Stimulated activated CD4-positive, alpha-beta T cell treated with anti-CD3 and anti-CD28 coated beads, Interleukin-2, amount 100 ng/mL, for 24 hours (primary cell): ENCODE measurements around the gene BLTP3A.
"Not testable (repeated sequence)": the region's sequence is repeated elsewhere in the genome, so short reads cannot be mapped to it uniquely, and the experiment has no call there.

Source experiments
- DNase-seq, 2 donors: peaks; one replicate each; pipeline ENCODE4 v3.0.0-alpha.2; 2020

The BLTP3A gene

DNA sequence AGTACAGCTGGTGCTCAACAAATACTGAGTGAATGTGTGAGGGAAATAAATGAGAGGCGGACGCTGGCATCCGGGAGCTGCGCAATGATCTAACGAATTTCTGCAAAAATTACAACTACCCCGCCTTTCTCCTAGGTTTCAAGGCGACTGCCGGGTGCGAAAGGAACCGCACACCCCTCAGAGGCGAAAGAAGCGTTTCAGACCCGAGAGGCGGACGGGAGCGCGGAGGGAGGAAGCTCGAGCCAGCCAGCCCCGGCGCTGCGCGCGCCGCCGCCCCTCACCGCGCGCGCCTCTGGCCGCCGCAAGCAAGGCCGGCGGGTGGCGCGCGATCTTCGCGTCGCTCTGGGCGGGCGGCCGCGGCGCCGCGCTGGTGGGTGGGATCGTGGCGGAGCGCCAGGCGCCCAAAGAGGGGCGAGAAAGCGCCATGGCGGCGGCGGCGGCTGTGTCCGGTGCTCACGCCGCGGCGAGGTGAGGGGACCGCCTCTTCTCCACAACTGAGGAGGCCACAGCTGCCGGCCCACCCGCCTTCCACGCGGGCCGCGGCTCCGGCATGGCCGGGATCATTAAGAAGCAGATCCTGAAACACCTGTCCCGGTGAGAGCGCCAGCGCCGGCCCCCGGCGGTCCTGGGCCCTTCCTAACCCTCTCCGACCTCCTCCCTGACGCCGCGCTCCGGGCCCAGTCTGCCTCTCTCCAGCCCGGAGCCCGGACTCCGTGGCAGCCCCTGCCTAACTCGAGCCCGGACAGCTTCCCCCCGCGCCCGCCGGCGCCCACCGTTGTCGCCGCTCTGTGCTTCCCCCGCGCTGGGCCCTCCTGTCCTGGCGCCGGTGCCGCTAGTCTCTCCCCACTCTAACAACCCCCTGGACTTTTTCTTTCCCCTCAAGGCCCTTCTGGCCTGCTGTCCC is at the start of gene BLTP3A:
Gene BLTP3A, plus strand, starts transcription at position 383 of the 904 bp plus-strand sequence. Its CDS starts 168 bp downstream, at position 551.
- peak; percentile 75 to 79 for DNase-seq

- DNase-seq, result no peak
Measured at GRCh38 chr6:34742094-34742493, 49.8 kb upstream of the BLTP3A start.

DNA sequence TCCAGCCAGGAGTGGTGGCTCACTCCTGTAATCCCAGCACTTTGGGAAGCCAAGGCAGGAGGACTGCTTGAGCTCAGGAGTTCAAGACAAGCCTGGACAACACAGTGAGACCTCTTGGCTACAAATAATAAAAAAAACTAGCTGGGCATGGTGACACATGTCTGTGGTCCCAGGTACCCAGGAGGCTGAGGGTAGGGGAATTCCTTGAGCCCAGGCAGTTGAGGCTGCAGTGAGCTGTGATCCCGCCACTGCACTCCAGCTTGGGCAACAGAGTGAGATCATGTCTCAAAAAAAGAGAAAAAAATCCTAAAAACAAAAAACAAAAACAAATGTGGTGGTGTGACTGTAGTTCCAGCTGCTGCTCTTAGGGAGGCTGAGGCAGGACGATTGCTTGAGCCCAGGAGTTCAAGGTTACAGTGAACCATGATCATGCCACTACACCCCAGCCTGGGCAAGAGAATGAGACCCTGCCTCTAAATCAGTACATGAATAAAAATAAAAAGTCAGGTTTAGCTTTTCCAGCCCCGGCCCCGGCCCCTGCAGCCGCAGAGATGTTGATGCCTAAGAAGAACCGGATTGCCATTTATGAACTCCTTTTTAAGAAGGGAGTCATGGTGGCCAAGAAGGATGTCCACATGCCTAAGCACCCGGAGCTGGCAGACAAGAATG is 48.1 kb upstream of the BLTP3A start:
- no peak for DNase-seq

GRCh38 chr6:34744294-34744647 is 47.6 kb upstream of the BLTP3A start:
- not testable (repeated sequence) for DNase-seq

GRCh38 chr6:34745277-34746103 is 46.4 kb upstream of the BLTP3A start:
- DNase-seq, result peak in 1 of 2 donors; percentile 13

- no peak for DNase-seq
Measured at GRCh38 chr6:34746104-34746846, 45.6 kb upstream of the BLTP3A start.

DNA sequence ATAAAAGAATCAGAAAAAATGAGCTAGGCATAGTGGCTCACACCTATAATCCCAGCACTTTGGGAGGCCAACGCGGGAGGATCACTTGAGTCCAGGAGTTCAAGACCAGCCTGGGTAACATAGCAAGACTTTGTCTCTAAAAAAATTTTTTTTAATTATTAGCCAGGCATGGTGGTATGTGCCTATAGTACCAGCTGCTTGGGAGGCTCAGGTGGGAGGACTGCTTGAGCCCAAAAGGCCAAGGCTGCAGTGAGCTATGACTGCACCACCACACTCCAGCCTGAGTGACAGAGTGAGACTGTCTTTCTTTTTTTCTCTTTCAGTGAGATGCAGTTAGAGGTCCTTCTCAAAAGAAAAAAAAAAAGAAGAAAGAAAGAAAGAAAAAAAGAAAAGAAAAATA is 43.1 kb upstream of the BLTP3A start:
- DNase-seq, result no peak

GRCh38 chr6:34756513-34756856 is 35.4 kb upstream of the BLTP3A start:
- DNase-seq, result peak; percentile 41 to 49

- no peak for DNase-seq
Measured at GRCh38 chr6:34757687-34758274, 34.1 kb upstream of the BLTP3A start.

DNA sequence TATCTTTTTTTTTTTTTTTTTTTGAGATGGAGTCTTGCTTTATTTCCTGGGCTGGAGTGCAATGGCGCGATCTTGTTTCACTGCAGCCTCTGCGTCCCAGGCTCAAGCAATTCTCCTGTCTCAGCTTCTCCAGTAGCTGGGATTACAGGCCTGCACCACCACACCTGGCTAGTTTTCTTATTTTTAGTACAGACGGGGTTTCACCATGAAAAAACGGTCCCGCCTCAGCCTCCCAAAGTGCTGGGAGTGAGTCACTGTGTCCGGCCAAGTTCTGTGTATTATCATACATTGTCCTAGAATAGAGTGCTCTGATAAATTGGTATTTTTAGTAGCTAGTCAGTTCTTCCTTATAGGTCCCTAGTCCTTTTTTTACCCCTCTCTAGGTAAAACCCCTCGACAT is 31.8 kb upstream of the BLTP3A start:
- no peak for DNase-seq

DNA sequence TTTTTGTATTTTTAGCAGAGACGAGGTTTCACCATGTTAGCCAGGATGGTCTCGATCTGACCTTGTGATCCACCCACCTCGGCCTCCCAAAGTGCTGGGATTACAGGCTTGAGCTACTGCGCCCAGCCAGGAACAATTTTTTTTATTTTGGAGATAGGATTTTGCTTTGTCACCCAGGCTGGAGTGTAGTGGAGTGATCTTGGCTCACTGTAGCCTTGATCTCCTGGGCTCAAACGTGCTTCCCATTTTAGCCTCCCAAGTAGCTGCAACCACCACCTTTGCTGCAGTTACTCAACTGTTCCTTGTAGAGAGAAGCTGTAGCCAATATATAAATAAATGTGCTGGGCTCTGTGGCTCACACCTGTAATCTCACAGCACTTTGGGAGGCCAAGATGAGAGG is 30.2 kb upstream of the BLTP3A start:
- not testable (repeated sequence) for DNase-seq

DNA sequence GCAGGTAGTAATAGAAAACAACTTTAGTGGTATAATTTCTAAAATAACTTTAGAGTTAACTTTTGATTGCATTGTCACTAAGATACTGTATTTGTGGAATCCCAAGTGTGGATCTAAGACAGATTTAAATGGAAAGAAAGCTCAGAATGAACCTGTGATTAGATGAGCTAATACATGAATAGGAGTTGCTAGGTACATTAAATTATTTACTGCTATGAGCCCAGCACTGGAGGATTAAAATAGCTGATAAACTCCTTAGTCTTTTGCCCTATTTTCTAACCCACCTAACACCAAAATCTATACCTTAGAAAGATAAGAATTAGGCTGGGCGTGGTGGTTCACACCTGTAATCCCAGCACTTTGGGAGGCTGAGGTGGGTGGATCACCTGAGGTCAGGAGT is 23.7 kb upstream of the BLTP3A start:
- DNase-seq, result no peak

DNA sequence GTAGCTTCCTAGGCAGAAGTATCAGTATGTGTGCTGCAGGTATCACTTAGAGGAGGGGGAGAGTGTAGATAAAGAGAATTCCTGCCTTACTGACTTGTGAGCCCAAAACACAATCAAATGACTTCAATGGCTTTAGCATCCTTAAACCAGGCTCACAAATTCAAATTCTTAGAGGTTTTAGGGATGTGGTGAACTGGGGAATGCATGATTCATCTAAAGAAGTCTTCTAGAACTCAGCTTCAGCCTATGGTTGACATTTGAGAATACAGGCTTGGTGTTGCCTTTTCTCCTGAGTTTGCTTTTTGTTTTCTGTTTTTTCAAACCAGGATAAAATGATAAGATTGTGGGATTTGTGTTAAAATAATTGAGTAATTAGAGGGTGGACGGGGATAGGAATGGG is 20.2 kb upstream of the BLTP3A start:
- no peak for DNase-seq

DNA sequence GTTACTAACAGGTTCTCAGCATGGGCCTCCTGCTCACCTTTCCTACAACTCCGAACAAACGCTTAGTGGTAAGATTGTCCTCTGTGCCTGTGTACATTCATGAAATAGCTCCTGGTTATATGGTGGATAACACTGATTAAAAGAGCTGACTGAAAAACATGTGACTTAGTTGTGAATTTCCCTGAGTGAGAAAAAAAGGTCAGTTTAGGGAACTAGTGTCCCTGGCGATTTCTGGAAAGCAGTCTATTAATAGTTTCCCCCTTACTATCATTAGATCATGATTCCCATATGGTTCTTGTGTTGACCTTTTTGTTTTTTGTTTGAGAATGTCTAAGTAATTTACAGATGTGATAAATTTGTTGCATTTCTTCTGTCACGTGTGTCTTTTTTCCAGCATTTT is 18.9 kb upstream of the BLTP3A start:
- DNase-seq, result no peak

DNA sequence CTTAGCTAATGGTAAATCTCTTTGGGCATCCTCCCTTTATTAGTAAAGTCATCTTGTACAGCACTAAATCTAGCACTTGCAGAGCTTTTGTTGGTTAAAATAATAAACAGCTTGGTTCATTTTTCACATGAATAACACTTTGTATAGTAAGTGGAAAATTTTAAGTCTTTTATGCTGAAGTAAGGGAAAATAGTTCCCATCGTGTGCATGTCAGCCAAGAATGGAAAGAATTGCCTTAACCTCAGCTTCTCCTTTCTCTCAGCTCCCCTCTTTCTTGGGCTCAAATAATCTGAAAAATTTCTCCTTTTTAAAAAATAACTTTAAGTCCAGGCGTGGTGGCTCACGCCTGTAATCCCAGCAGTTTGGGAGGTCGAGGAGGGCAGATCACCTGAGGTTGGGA is 18.0 kb upstream of the BLTP3A start:
- DNase-seq, result no peak

DNA sequence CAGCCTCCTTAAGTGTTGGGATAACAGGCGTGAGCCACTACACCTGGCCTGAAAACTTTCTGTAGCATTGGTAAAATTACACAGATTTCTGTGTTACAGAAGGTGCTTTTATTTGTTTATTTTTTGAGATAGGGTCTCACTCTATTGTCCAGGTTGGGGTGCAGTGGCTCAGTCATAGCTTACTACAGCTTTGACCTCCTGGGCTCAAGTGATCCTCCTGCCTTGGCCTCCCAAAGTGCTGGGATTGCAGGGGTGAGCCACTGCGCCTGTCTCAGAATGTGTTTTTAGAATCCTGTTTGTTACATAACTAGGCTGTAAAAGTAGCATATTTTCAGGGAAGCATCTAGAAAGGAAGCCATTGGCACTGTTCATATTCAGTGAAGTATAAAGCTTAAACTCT is 16.9 kb upstream of the BLTP3A start:
- DNase-seq, result no peak

DNA sequence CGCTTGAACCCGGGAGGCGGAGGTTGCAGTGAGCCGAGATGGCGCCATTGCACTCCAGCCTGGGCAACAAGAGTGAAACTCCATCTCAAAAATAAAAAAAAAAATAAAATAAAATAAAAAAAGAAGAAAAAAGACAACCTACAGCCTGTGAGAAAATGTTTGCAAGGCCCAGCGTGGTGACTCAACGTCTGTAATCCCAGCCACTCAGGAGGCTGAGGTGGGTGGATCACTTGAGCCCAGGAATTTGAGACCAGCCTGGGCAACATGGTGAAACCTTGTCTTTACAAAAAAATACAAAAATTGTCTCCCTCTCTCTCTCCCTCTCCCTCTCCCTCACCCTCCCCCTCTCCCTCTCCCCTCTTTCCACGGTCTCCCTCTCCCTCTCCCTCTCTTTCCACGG is 6.5 kb upstream of the BLTP3A start:
- not testable (repeated sequence) for DNase-seq

DNA sequence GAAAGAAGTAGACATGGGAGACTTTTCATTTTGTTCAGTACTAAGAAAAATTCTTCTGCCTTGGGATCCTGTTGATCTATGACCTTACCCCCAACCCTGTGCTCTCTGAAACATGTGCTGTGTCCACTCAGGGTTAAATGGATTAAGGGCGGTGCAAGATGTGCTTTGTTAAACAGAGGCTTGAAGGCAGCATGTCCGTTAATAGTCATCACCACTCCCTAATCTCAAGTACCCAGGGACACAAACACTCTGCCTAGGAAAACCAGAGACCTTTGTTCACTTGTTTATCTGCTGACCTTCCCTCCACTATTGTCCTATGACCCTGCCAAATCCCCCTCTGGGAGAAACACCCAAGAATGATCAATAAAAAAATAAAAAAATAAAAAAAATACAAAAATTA is 4.7 kb upstream of the BLTP3A start:
- not testable (repeated sequence) for DNase-seq

GRCh38 chr6:34788111-34788510 is 3.8 kb upstream of the BLTP3A start:
- DNase-seq, result no peak

DNA sequence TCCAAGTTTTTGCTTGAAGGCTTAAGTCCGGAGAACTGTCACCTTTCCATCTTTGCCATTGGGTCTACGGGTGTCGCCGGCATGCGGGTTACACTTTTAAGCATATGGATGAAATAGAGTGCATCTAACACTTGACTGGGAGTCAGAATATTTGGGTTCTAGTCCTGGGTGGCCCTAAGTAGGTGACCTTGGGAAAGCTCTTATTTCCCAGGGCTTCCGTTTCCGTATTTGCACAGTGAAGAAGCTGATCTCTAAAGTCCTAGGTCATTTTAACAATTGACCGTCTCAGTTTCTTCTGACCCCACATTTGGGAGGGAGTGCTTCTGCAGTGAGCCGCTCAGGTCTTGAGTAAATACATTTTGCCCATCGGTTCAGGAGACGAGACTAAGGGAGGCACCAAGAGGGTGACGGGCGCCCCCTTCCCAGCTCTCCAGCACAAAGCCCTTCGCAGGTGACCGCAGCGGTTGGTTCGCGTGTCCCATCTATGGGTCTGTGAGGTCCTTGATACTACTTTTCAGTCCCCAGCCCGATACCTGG is 651 bp upstream of the BLTP3A start:
- peak; percentile 50 to 51 for DNase-seq

DNA sequence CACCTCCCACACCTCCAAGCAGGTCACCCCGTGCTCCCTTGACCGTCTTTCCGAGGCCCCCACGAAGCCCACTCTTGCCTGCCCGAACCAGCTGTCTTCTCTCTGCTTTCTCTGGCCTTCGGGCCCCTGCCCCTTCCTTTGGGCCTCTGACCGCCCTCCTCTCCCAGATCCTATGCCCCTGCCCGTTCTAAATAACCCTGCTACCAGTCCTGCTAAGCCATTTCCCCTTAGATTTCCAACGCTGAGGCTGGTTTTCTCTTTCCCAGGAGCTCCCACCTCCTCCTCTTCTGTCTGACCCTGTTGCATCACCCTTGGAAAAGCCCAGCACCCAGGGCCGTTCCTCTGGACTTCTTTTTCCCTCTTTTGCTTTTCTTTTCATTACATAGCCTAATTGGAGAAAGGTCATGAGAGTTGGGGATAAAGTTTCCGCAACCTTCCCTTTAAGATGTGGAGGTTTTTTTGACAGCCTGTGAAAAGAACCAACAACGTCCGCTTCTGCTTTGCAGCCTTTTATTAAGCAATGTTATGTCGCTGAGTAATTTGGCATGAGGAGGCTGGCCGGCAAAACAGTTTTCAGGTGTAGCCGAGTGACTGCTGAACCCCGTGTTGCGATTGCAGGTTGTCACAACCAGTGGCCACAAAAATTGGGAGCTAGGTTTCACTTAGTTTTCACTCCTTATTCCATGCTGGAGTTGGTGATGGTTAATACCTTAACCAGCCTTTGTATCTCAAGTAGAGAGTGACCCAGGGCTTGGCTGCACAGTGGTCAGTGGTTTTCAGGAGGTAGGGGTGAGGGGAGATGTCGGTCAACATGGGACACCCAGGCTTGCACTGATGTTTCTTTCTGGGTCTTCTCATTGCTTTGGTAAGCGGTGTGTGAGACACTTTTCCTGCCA is 970 bp downstream of the BLTP3A start:
- peak in 1 of 2 donors; percentile 18 for DNase-seq
